ENCODE measurements around the gene REPIN1. TPM values are rescaled to one million over a fixed set of nuclear protein-coding genes. Genes with fewer than 3 reads are reported as not detected.

The REPIN1 gene
- total RNA-seq, 4 donors from 2014 or later = 182 to 414 (median 247) TPM

DNA sequence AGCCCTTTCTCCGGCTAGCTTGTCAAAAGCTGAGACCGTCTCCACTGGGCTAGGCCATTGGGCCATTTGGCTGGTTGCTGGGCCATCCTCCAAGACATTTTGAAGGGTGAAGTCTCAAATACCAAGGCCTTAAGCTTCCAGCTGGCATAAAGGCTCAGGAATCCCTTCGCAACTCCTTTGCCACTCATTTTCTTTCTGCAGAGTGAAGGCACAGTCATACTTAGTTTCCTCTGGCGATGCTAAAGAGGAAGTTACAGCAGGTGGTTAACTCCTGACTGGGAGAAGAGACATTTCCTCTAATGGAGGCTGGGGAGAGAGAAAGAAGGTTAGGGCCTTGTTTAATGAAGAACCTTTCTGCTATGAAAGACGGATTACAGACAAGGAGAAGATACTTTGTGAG, 4.8 kb upstream of the REPIN1 start:
- intact Hi-C loops (cut with DNase I; ENCODE audit: low total_unique reads) = no loop called here
- no peak for DNase-seq

DNA sequence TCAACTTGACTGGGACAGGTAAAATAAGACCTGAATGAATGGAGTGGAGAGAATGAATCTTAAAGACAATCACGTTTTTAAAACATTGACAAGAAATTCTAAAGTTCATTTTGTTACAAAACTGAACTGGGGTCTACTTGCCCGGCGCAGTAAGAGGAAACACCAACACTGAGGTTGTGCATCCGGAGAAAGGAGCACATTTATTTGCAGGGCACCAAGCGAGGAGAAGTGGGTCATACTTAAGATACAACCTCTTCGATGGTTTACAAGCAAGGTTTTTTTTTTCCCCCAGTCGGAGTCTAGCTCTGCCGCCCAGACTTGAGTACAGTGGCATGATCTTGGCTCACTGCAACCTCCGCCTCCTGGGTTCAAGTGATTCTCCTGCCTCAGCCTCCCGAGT, 3.4 kb upstream of the REPIN1 start:
- DNase-seq = no peak
- peak overlapping the region in 1 of 4 donors; percentile 41 for H3K27ac ChIP-seq
- intact Hi-C loops (cut with DNase I; ENCODE audit: low total_unique reads) = no loop called here

More for the DNA sequence above, 4.8 kb upstream of the REPIN1 start:
- peaks cover 0 to 23% (median 5%) of the 10 kb centered on the region in 4 donors for H3K4me1 ChIP-seq
- no peaks in the 10 kb centered on the region for H3K9me3 ChIP-seq
- no peaks in the 10 kb centered on the region for H3K36me3 ChIP-seq
- no peaks in the 10 kb centered on the region for H3K27me3 ChIP-seq
- peak overlapping the region in 1 of 4 donors; percentile 13 for H3K27ac ChIP-seq
- no peak for TF ChIP-seq EP300 (IDR thresholded peaks at IDR 0.05; ENCODE audit: low read depth)
- TF ChIP-seq POLR2AphosphoS5 (IDR thresholded peaks at IDR 0.05) = no peak
- TF ChIP-seq POLR2A (IDR thresholded peaks at IDR 0.05) = no peak
- TF ChIP-seq CTCF (IDR thresholded peaks at IDR 0.05) = no peak
- in situ Hi-C loops (cut with MboI; ENCODE audit: low pct_ligation_motif_present in 1 of 4, low pct_unique_long_range_greater_than_20kb in 1 of 4, low sequenced_read_pairs in 3 of 4) = no loop called here
- WGBS, 2 donors (ENCODE audit: low coverage in 1 of 2) = 76 to 88% methylated on average over 2 to 5 of the region's 5 CpGs
- no peak overlapping the region for H3K4me3 ChIP-seq

DNA sequence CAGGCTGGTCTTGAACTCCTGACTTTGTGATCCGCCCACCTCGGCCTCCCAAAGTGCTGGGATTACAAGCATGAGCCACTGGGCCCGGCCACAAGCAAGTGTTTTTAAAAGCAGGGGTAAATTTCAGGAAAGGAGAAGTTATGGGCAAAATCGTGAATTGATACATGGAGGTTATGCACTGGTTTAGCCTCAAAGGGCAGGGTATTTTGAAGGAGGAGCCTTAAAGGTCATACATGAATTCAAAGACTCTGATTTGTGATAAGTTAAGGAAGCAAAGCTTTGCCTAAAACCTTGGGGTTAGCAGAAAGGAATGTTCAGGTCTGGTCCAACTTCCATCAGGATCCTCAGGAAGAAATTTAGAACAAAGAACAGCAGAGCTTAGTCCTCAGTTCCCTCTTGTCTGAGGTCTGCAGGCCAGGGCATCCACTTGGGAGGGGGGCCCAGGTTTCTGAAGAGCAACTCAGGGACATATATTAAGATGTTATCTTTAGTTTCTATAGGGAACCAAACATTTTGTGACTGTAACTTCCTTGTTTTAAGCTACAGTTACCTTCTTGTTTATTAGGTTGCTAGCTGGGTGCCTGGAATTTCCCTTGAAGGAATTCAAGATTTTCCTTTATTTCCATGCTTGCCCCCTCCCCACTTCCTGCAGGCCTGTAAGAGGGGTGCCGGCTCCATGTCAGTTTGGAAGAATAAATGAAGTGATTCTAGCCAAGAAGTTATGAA, 2.8 kb upstream of the REPIN1 start:
- in situ Hi-C loops (cut with MboI; ENCODE audit: low pct_ligation_motif_present in 1 of 4, low pct_unique_long_range_greater_than_20kb in 1 of 4, low sequenced_read_pairs in 3 of 4) = no loop called here
- no peaks in the 10 kb centered on the region for H3K9me3 ChIP-seq
- peak overlapping the region in 3 of 4 donors; percentile 39 to 93 (median 41) for H3K27ac ChIP-seq
- 45 to 71% methylated on average over 5 of the region's 5 CpGs for WGBS, 2 donors (ENCODE audit: low coverage in 1 of 2)
- H3K4me3 ChIP-seq = no peak overlapping the region
- TF ChIP-seq EP300 (IDR thresholded peaks at IDR 0.05; ENCODE audit: low read depth) (no peak), POLR2A (IDR thresholded peaks at IDR 0.05) (no peak), POLR2AphosphoS5 (IDR thresholded peaks at IDR 0.05) (no peak), CTCF (IDR thresholded peaks at IDR 0.05) (no peak)
- H3K4me1 ChIP-seq = peaks cover 12 to 37% (median 19%) of the 10 kb centered on the region in 4 donors
- H3K36me3 ChIP-seq = no peaks in the 10 kb centered on the region
- intact Hi-C loops (cut with DNase I; ENCODE audit: low total_unique reads) = no loop called here
- DNase-seq = no peak
- H3K27me3 ChIP-seq = no peaks in the 10 kb centered on the region

More for the DNA sequence above, 3.4 kb upstream of the REPIN1 start:
- in situ Hi-C loops (cut with MboI; ENCODE audit: low pct_ligation_motif_present in 1 of 4, low pct_unique_long_range_greater_than_20kb in 1 of 4, low sequenced_read_pairs in 3 of 4) = no loop called here
- WGBS, 2 donors (ENCODE audit: low coverage in 1 of 2) = 85 to 93% methylated on average over 5 to 10 of the region's 10 CpGs
- Histone ChIP-seq H3K36me3 (no peaks in the 10 kb centered on the region), H3K4me1 (peaks cover 8 to 31% (median 12%) of the 10 kb centered on the region in 4 donors), H3K27me3 (no peaks in the 10 kb centered on the region), H3K4me3 (no peak overlapping the region), H3K9me3 (no peaks in the 10 kb centered on the region)
- TF ChIP-seq POLR2AphosphoS5 (IDR thresholded peaks at IDR 0.05) = no peak
- TF ChIP-seq POLR2A (IDR thresholded peaks at IDR 0.05) = no peak

- Histone ChIP-seq H3K36me3 (no peaks in the 10 kb centered on the region), H3K4me3 (peak overlapping the region in 3 of 4 donors; percentile 70 to 90 (median 84)), H3K27me3 (no peaks in the 10 kb centered on the region), H3K4me1 (peaks cover 15 to 56% (median 35%) of the 10 kb centered on the region in 4 donors), H3K9me3 (no peaks in the 10 kb centered on the region), H3K27ac (peak overlapping the region; percentile 93 to 99 (median 97))
- in situ Hi-C loops (cut with MboI; ENCODE audit: low pct_ligation_motif_present in 1 of 4, low pct_unique_long_range_greater_than_20kb in 1 of 4, low sequenced_read_pairs in 3 of 4) = no loop called here
- DNase-seq = no peak
- intact Hi-C loops (cut with DNase I; ENCODE audit: low total_unique reads) = no loop called here
- TF ChIP-seq CTCF (IDR thresholded peaks at IDR 0.05) (no peak), POLR2AphosphoS5 (IDR thresholded peaks at IDR 0.05) (peak in 2 of 3 donors; percentile 46 to 69)
- WGBS, 2 donors (ENCODE audit: low coverage in 1 of 2) = 28 to 32% methylated on average over 6 to 8 of the region's 8 CpGs
Observed at GRCh38 chr7:150367677-150368095, 936 bp upstream of the REPIN1 start.
